Transverse colon (tissue), 3 donors: ENCODE measurements around the gene NDUFA3.

Experiments
- CTCF ChIP-seq, 5 experiments: fragments of 200-600 bp in 3 of 5; fragments of 450-650 bp in 2 of 5; sonication (generic) in 3 of 5; IDR thresholded peaks; 1 replicate in 2 of 5; 2 replicates in 3 of 5; pipeline ENCODE4 v1.5.1; 2016 to 2017; ENCODE audit warnings: antibody characterized with exemption in 5 of 5, inconsistent platforms in 3 of 5, mild to moderate bottlenecking in 2 of 5, moderate library complexity in 1 of 5
- POLR2A ChIP-seq: fragments of 450-650 bp; IDR thresholded peaks from one replicate; pipeline ENCODE4 v1.6.1; 2016; ENCODE audit warnings: antibody characterized with exemption, mild to moderate bottlenecking, moderate library complexity

DNA sequence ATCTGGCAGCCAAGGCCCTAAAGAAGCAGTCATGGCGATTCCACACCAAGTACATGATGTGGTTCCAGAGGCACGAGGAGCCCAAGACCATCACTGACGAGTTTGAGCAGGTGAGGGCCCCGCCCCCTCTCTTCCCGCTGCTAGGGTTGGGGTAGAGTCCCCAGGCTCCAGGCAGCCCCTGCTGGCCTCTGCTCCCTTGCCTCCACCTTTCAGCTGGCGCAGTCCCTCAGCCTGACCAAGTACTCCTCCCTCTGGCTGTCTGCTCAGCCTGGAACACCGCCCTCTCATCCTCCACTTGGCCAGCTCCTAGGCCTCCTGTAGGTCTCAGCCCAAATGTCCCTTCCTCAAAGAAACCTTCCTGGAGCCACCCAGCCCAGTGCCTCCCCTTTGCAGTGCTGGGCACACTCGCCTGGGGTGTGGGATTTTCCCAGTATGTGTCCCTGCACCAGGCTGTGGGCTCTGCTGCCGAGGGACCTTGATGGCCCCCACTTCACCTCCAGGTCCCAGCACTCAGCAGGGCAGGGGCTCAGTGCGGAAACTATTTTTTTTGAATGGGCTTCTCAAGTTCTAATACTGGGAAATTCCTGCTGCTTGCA lies 51.2 kb downstream of the NDUFA3 start:
- no peak for TF ChIP-seq CTCF (IDR thresholded peaks at IDR 0.05)
- no peak for TF ChIP-seq POLR2A
